Trophoblast cell (in vitro differentiated cells and primary cell): ENCODE measurements around the gene TRPM5.
A peak's percentile ranks its signal among the peaks of the same experiment; 100 is the strongest.

Source experiments
- DNase-seq, 2 donors: peaks; one replicate each; pipeline ENCODE4 v3.0.0-alpha.2; 2016
- H2AFZ ChIP-seq: 2 replicates; pipeline ENCODE4 v1.6.1; 2013; ENCODE audit warnings: low read length, moderate library complexity, mild to moderate bottlenecking; ENCODE audit not compliant: insufficient read depth, poor library complexity
- H2AK5ac ChIP-seq: 2 replicates; pipeline ENCODE4 v1.6.1; 2013; ENCODE audit warnings: mild to moderate bottlenecking, low read length
- H2BK120ac ChIP-seq: 2 replicates; pipeline ENCODE4 v1.6.1; 2013; ENCODE audit warnings: low read length, mild to moderate bottlenecking, moderate library complexity; ENCODE audit not compliant: insufficient read depth, poor library complexity
- H2BK12ac ChIP-seq: 2 replicates; pipeline ENCODE4 v1.6.1; 2013; ENCODE audit warnings: mild to moderate bottlenecking, low read length, moderate library complexity
- H2BK5ac ChIP-seq: 2 replicates; pipeline ENCODE4 v1.6.1; 2013; ENCODE audit warnings: low read length, low read depth, moderate library complexity, mild to moderate bottlenecking; ENCODE audit not compliant: poor library complexity
- H3K14ac ChIP-seq: 2 replicates; pipeline ENCODE4 v1.6.1; 2013; ENCODE audit warnings: mild to moderate bottlenecking, low read length
- H3K18ac ChIP-seq: 2 replicates; pipeline ENCODE4 v1.6.1; 2013; ENCODE audit warnings: mild to moderate bottlenecking, low read length
- H3K23ac ChIP-seq: 2 replicates; pipeline ENCODE4 v1.6.1; 2013; ENCODE audit warnings: low read length
- H3K27ac ChIP-seq: 2 replicates; pipeline ENCODE4 v1.5.1; 2013; ENCODE audit warnings: low read depth, mild to moderate bottlenecking, inconsistent platforms, low read length, moderate library complexity
- H3K27me3 ChIP-seq: 2 replicates; pipeline ENCODE4 v1.6.1; 2013; ENCODE audit warnings: inconsistent platforms, mild to moderate bottlenecking, low read length, moderate library complexity; ENCODE audit not compliant: insufficient read depth
- H3K36me3 ChIP-seq, 2 experiments: 1 replicate in 1 of 2; 2 replicates in 1 of 2; pipeline ENCODE4 v1.6.1; 2013; ENCODE audit warnings: low read length in 2 of 2, mild to moderate bottlenecking in 2 of 2, moderate library complexity in 1 of 2; ENCODE audit not compliant: insufficient read depth in 2 of 2, control insufficient read depth in 1 of 2
- H3K4ac ChIP-seq: 2 replicates; pipeline ENCODE4 v1.6.1; 2013; ENCODE audit warnings: low read depth, mild to moderate bottlenecking, low read length, moderate library complexity
- H3K4me1 ChIP-seq, 2 experiments: 1 replicate in 1 of 2; 2 replicates in 1 of 2; pipeline ENCODE4 v1.6.1; 2013; ENCODE audit warnings: low read length in 2 of 2, mild to moderate bottlenecking in 2 of 2, moderate library complexity in 1 of 2; ENCODE audit not compliant: insufficient read depth in 2 of 2, control insufficient read depth in 1 of 2
- H3K4me2 ChIP-seq: 2 replicates; pipeline ENCODE4 v1.6.1; 2013; ENCODE audit warnings: inconsistent platforms, mild to moderate bottlenecking, low read length, moderate library complexity
- H3K4me3 ChIP-seq: 2 replicates; pipeline ENCODE4 v1.5.1; 2013; ENCODE audit warnings: mild to moderate bottlenecking, low read depth, low read length, inconsistent platforms
- H3K79me1 ChIP-seq: one replicate; pipeline ENCODE4 v1.6.1; 2013; ENCODE audit warnings: low read length
- H3K79me2 ChIP-seq: 2 replicates; pipeline ENCODE4 v1.6.1; 2013; ENCODE audit warnings: low read length, mild to moderate bottlenecking; ENCODE audit not compliant: control insufficient read depth, insufficient read depth, poor library complexity
- H3K9ac ChIP-seq: 2 replicates; pipeline ENCODE4 v1.6.1; 2013; ENCODE audit warnings: mild to moderate bottlenecking, low read length
- H3K9me3 ChIP-seq: 2 replicates; pipeline ENCODE4 v1.6.1; 2013; ENCODE audit warnings: low read depth, mild to moderate bottlenecking, control low read depth, inconsistent platforms, low read length; ENCODE audit not compliant: insufficient read depth
- H4K12ac ChIP-seq: 2 replicates; pipeline ENCODE4 v1.6.1; 2013; ENCODE audit warnings: low read depth, mild to moderate bottlenecking, low read length, moderate library complexity
- H4K8ac ChIP-seq: 2 replicates; pipeline ENCODE4 v1.6.1; 2013; ENCODE audit warnings: low read depth, mild to moderate bottlenecking, low read length, moderate library complexity
- H4K91ac ChIP-seq: one replicate; pipeline ENCODE4 v1.6.1; 2013; ENCODE audit warnings: low read depth, mild to moderate bottlenecking, low read length, moderate library complexity
- WGBS: extraction: QIAGEN DNeasy Blood & Tissue Kit; methylation state at CpG from one replicate; pipeline ENCODE4 v1.1.7; 2013; ENCODE audit warnings: missing lambda C conversion rate; ENCODE audit not compliant: insufficient read length, insufficient coverage; ENCODE audit errors: extremely low coverage; 5-methylcytosine and 5-hydroxymethylcytosine counted together

TRPM5 gene

GRCh38 chr11:2441171-2441570 is 3.1 kb downstream of the TRPM5 start:
- no peak overlapping the region for H4K12ac ChIP-seq
- no peak overlapping the region for H4K8ac ChIP-seq
- H2AFZ ChIP-seq, result no peak overlapping the region
- H3K9me3 ChIP-seq, result peaks cover 14% of the 10 kb centered on the region
- H2BK12ac ChIP-seq, result no peak overlapping the region
- H2BK120ac ChIP-seq, result no peak overlapping the region
- H3K14ac ChIP-seq, result no peak overlapping the region
- H4K91ac ChIP-seq, result no peak overlapping the region
- H3K23ac ChIP-seq, result no peak overlapping the region
- peaks cover 27% of the 10 kb centered on the region for H3K27me3 ChIP-seq
- WGBS, result no CpG with 5 or more reads among the region's 4 CpGs
- H3K4me2 ChIP-seq, result no peak overlapping the region
- H3K4ac ChIP-seq, result no peak overlapping the region
- H3K79me2 ChIP-seq, result no peaks in the 10 kb centered on the region
- no peak for DNase-seq
- H3K4me1 ChIP-seq, result no peaks in the 10 kb centered on the region
- no peak overlapping the region for H2BK5ac ChIP-seq
- no peak overlapping the region for H3K9ac ChIP-seq
- H2AK5ac ChIP-seq, result no peak overlapping the region
- H3K79me1 ChIP-seq, result no peaks in the 10 kb centered on the region
- no peak overlapping the region for H3K27ac ChIP-seq
- no peak overlapping the region for H3K4me3 ChIP-seq
- H3K36me3 ChIP-seq, result no peaks in the 10 kb centered on the region
- H3K18ac ChIP-seq, result no peak overlapping the region

GRCh38 chr11:2440646-2441045 is 3.7 kb downstream of the TRPM5 start:
- Histone ChIP-seq H3K4me2 (no peak overlapping the region), H3K79me2 (no peaks in the 10 kb centered on the region), H3K4ac (no peak overlapping the region), H4K12ac (no peak overlapping the region), H3K36me3 (no peaks in the 10 kb centered on the region), H3K4me3 (no peak overlapping the region), H2BK12ac (no peak overlapping the region), H4K91ac (no peak overlapping the region), H2AFZ (no peak overlapping the region), H3K27ac (no peak overlapping the region), H3K79me1 (no peaks in the 10 kb centered on the region), H3K9ac (no peak overlapping the region), H2BK5ac (no peak overlapping the region), H3K23ac (no peak overlapping the region), H2AK5ac (no peak overlapping the region), H3K14ac (no peak overlapping the region), H2BK120ac (no peak overlapping the region), H3K18ac (no peak overlapping the region), H4K8ac (no peak overlapping the region), H3K9me3 (peaks cover 15% of the 10 kb centered on the region), H3K4me1 (no peaks in the 10 kb centered on the region), H3K27me3 (peaks cover 22% of the 10 kb centered on the region)
- WGBS, result no CpG with 5 or more reads among the region's 8 CpGs
- peak; percentile 15 to 37 for DNase-seq

DNA sequence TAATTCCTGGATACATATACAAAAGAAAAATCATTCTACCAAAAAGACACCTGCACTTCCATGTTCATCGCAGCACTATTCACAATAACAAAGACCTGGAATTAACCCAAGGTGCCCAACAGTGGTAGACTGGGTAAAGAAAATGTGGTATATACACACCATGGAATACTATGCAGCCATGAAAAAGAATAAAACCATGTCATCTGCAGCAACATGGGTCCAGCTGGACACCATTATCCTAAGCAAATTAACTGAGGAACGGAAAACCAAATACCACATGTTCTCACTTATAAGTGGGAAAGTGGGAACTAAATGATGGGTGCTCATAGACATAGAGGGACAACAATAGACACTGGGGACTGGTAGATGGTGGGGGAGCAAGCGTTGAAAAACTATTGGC is 4.5 kb downstream of the TRPM5 start:
- no peaks in the 10 kb centered on the region for H3K36me3 ChIP-seq
- H3K27ac ChIP-seq, result no peak overlapping the region
- no peak overlapping the region for H2BK12ac ChIP-seq
- no peaks in the 10 kb centered on the region for H3K79me2 ChIP-seq
- H2BK5ac ChIP-seq, result no peak overlapping the region
- no peak overlapping the region for H3K4ac ChIP-seq
- no peak overlapping the region for H3K23ac ChIP-seq
- no peak overlapping the region for H2AK5ac ChIP-seq
- no peak overlapping the region for H4K91ac ChIP-seq
- H3K9ac ChIP-seq, result no peak overlapping the region
- no peak overlapping the region for H4K8ac ChIP-seq
- WGBS, result no CpG with 5 or more reads among the region's 3 CpGs
- no peak overlapping the region for H2AFZ ChIP-seq
- no peak overlapping the region for H4K12ac ChIP-seq
- no peak overlapping the region for H3K18ac ChIP-seq
- no peak overlapping the region for H3K4me3 ChIP-seq
- H3K4me2 ChIP-seq, result no peak overlapping the region
- H3K79me1 ChIP-seq, result no peaks in the 10 kb centered on the region
- peaks cover 15% of the 10 kb centered on the region for H3K27me3 ChIP-seq
- no peak overlapping the region for H3K14ac ChIP-seq
- no peak for DNase-seq
- H2BK120ac ChIP-seq, result no peak overlapping the region
- no peaks in the 10 kb centered on the region for H3K4me1 ChIP-seq
- peaks cover 13% of the 10 kb centered on the region for H3K9me3 ChIP-seq

GRCh38 chr11:2437516-2437915 is 6.8 kb downstream of the TRPM5 start:
- no peak overlapping the region for H3K14ac ChIP-seq
- H3K23ac ChIP-seq, result no peak overlapping the region
- H4K8ac ChIP-seq, result no peak overlapping the region
- no peaks in the 10 kb centered on the region for H3K79me1 ChIP-seq
- no peak overlapping the region for H3K27ac ChIP-seq
- H2AK5ac ChIP-seq, result no peak overlapping the region
- H3K4me1 ChIP-seq, result no peaks in the 10 kb centered on the region
- no peak overlapping the region for H4K12ac ChIP-seq
- H2BK5ac ChIP-seq, result no peak overlapping the region
- H3K18ac ChIP-seq, result no peak overlapping the region
- no peak overlapping the region for H3K9ac ChIP-seq
- H2BK12ac ChIP-seq, result no peak overlapping the region
- no peak overlapping the region for H3K4me2 ChIP-seq
- no peaks in the 10 kb centered on the region for H3K36me3 ChIP-seq
- H3K27me3 ChIP-seq, result no peaks in the 10 kb centered on the region
- H3K4me3 ChIP-seq, result peak overlapping the region; percentile 30
- no CpG with 5 or more reads among the region's 4 CpGs for WGBS
- H3K4ac ChIP-seq, result no peak overlapping the region
- no peak for DNase-seq
- H3K9me3 ChIP-seq, result peaks cover 17% of the 10 kb centered on the region
- no peak overlapping the region for H2BK120ac ChIP-seq
- no peak overlapping the region for H2AFZ ChIP-seq
- H4K91ac ChIP-seq, result no peak overlapping the region
- no peaks in the 10 kb centered on the region for H3K79me2 ChIP-seq
